ENCODE results near the gene TTC8.

TTC8 gene

DNA sequence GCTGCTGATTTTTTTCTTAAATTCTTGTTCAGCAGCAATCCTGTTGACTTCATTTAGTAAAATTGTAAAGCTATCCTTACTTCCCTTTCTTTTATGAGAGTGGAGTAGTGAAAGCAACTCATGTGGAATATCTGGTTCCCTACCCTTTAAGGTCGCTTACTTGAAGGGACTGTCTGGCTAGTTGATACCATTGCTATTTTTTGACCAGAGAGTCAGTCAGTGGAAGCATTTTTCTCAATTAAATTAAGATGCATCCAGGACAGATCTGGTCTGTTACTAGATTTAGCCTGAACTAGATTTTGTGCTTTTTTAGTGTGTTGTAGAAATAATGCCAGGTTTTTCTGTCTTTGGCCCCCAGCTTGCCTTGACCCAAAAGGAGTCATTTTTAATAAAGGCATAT lies 18.0 kb downstream of the TTC8 start:
- Histone ChIP-seq H3K18ac (ENCODE audit: low read length) (no peak overlapping the region), H2AFZ (ENCODE audit: insufficient read depth, low read length, poor library complexity) (no peak overlapping the region), H3K9me3 (ENCODE audit: insufficient read depth, low read depth, low read length) (no peaks in the 10 kb centered on the region), H3K23ac (ENCODE audit: low read length) (no peak overlapping the region), H3K4me1 (ENCODE audit: control insufficient read depth in 1 of 2, insufficient read depth in 2 of 2, low read length in 2 of 2) (no peaks in the 10 kb centered on the region), H3K14ac (ENCODE audit: low read length) (no peak overlapping the region), H3K79me1 (ENCODE audit: low read length) (no peaks in the 10 kb centered on the region), H4K91ac (ENCODE audit: low read depth, low read length) (no peak overlapping the region), H3K4me3 (ENCODE audit: low read depth, low read length) (no peak overlapping the region), H4K12ac (ENCODE audit: low read depth, low read length) (no peak overlapping the region), H2BK5ac (ENCODE audit: low read depth, low read length, poor library complexity) (no peak overlapping the region), H3K4me2 (ENCODE audit: low read length) (no peak overlapping the region), H3K79me2 (ENCODE audit: control insufficient read depth, insufficient read depth, low read length, poor library complexity) (no peaks in the 10 kb centered on the region), H3K4ac (ENCODE audit: low read depth, low read length) (no peak overlapping the region), H2AK5ac (ENCODE audit: low read length) (no peak overlapping the region), H3K27me3 (ENCODE audit: insufficient read depth, low read length) (no peaks in the 10 kb centered on the region), H3K27ac (ENCODE audit: low read depth, low read length) (no peak overlapping the region), H2BK12ac (ENCODE audit: low read length) (no peak overlapping the region), H3K9ac (ENCODE audit: low read length) (no peak overlapping the region), H4K8ac (ENCODE audit: low read depth, low read length) (no peak overlapping the region), H2BK120ac (ENCODE audit: insufficient read depth, low read length, poor library complexity) (no peak overlapping the region), H3K36me3 (ENCODE audit: control insufficient read depth in 1 of 2, insufficient read depth in 2 of 2, low read length in 2 of 2) (no peaks in the 10 kb centered on the region)
- WGBS (ENCODE audit: extremely low coverage, insufficient coverage, insufficient read length), result no CpG with 5 or more reads among the region's 1 CpG
- DNase-seq, result no peak

DNA sequence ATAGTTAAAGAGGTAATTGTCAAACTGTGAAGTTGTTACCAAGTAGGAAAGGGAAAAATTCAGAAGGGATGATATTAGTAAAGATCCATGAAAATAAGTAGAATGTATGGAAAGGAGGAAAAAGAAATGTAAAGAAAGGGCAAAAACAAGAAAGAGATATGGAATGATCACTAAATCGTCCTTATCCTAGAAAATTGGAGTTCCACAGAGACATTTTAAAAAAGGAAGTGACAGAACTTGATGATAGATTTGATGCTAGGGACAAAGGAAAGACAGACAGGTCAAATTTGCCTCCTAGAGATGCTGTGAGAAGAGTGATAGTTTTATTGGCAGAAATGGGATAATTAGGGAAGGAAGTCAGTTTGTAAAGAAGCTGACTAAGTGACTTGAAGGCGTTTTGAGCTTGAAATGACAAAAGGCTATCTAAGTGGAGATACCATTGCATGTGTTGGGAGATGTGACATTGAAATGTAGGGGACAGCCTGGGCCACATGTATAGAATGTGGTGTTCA lies 20.6 kb downstream of the TTC8 start:
- Histone ChIP-seq H4K91ac (ENCODE audit: low read depth, low read length) (no peak overlapping the region), H2AFZ (ENCODE audit: insufficient read depth, low read length, poor library complexity) (no peak overlapping the region), H3K14ac (ENCODE audit: low read length) (no peak overlapping the region), H3K27me3 (ENCODE audit: insufficient read depth, low read length) (no peaks in the 10 kb centered on the region), H3K4me1 (ENCODE audit: control insufficient read depth in 1 of 2, insufficient read depth in 2 of 2, low read length in 2 of 2) (no peaks in the 10 kb centered on the region), H3K79me2 (ENCODE audit: control insufficient read depth, insufficient read depth, low read length, poor library complexity) (no peaks in the 10 kb centered on the region), H2AK5ac (ENCODE audit: low read length) (no peak overlapping the region), H3K4ac (ENCODE audit: low read depth, low read length) (no peak overlapping the region), H3K79me1 (ENCODE audit: low read length) (no peaks in the 10 kb centered on the region), H2BK5ac (ENCODE audit: low read depth, low read length, poor library complexity) (no peak overlapping the region), H3K4me3 (ENCODE audit: low read depth, low read length) (no peak overlapping the region), H3K23ac (ENCODE audit: low read length) (no peak overlapping the region), H3K4me2 (ENCODE audit: low read length) (no peak overlapping the region), H3K36me3 (ENCODE audit: control insufficient read depth in 1 of 2, insufficient read depth in 2 of 2, low read length in 2 of 2) (no peaks in the 10 kb centered on the region), H3K27ac (ENCODE audit: low read depth, low read length) (no peak overlapping the region), H2BK12ac (ENCODE audit: low read length) (no peak overlapping the region), H3K18ac (ENCODE audit: low read length) (no peak overlapping the region), H4K8ac (ENCODE audit: low read depth, low read length) (no peak overlapping the region), H4K12ac (ENCODE audit: low read depth, low read length) (no peak overlapping the region), H3K9me3 (ENCODE audit: insufficient read depth, low read depth, low read length) (no peaks in the 10 kb centered on the region), H3K9ac (ENCODE audit: low read length) (no peak overlapping the region), H2BK120ac (ENCODE audit: insufficient read depth, low read length, poor library complexity) (no peak overlapping the region)
- no peak for DNase-seq
- no CpG with 5 or more reads among the region's 2 CpGs for WGBS (ENCODE audit: extremely low coverage, insufficient coverage, insufficient read length)

DNA sequence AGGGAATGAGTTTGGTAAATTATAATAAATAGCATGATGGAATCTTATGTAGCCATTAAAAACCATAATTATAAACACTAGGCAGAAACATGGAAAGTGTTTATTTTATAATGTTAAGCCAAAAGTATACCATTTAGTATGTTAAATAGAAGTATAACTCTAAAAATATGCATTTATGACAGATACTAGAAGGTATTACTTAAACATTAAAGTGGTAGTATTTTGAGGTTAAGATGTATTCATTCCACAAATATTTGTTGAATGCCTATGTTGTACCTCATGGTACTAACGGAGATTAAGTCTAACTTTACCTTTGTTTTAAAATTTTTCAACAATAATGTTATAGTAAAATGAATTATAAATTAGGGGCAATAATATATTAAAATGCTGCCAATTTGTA lies 24.1 kb downstream of the TTC8 start:
- Histone ChIP-seq H3K36me3 (ENCODE audit: control insufficient read depth in 1 of 2, insufficient read depth in 2 of 2, low read length in 2 of 2) (no peaks in the 10 kb centered on the region), H4K8ac (ENCODE audit: low read depth, low read length) (no peak overlapping the region), H3K18ac (ENCODE audit: low read length) (no peak overlapping the region), H3K14ac (ENCODE audit: low read length) (no peak overlapping the region), H2BK120ac (ENCODE audit: insufficient read depth, low read length, poor library complexity) (no peak overlapping the region), H3K27me3 (ENCODE audit: insufficient read depth, low read length) (no peaks in the 10 kb centered on the region), H4K12ac (ENCODE audit: low read depth, low read length) (no peak overlapping the region), H3K4me1 (ENCODE audit: control insufficient read depth in 1 of 2, insufficient read depth in 2 of 2, low read length in 2 of 2) (no peaks in the 10 kb centered on the region), H3K9me3 (ENCODE audit: insufficient read depth, low read depth, low read length) (no peaks in the 10 kb centered on the region), H2BK5ac (ENCODE audit: low read depth, low read length, poor library complexity) (no peak overlapping the region), H3K9ac (ENCODE audit: low read length) (no peak overlapping the region), H3K23ac (ENCODE audit: low read length) (no peak overlapping the region), H3K79me2 (ENCODE audit: control insufficient read depth, insufficient read depth, low read length, poor library complexity) (no peaks in the 10 kb centered on the region), H3K4ac (ENCODE audit: low read depth, low read length) (no peak overlapping the region), H3K79me1 (ENCODE audit: low read length) (no peaks in the 10 kb centered on the region), H3K4me2 (ENCODE audit: low read length) (no peak overlapping the region), H2AK5ac (ENCODE audit: low read length) (no peak overlapping the region), H4K91ac (ENCODE audit: low read depth, low read length) (no peak overlapping the region), H2AFZ (ENCODE audit: insufficient read depth, low read length, poor library complexity) (no peak overlapping the region), H3K4me3 (ENCODE audit: low read depth, low read length) (no peak overlapping the region), H2BK12ac (ENCODE audit: low read length) (no peak overlapping the region), H3K27ac (ENCODE audit: low read depth, low read length) (no peak overlapping the region)
- WGBS (ENCODE audit: extremely low coverage, insufficient coverage, insufficient read length), result no CpG with 5 or more reads among the region's 1 CpG
- DNase-seq, result peak in 1 of 2 donors; percentile 19

DNA sequence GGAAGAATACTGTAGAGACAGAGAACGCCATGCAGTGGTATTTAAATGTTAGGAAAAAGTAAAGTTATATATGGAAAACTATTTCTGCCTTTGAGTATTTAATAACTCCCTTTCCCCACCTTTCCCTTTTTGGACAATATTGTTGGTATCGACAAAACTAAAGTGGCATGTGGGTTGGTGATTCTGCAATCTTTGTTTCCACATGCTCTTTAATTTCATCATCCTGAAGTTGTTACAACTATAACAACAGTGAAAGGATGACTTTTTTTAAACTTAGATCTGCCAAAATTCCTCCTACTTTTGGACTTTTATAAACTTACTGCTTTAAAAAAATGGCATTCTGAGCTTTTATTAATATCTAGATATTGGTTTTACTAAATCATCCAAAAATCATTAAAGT lies 25.3 kb downstream of the TTC8 start:
- no peak overlapping the region for H2BK12ac ChIP-seq (ENCODE audit: low read length)
- no CpG with 5 or more reads among the region's 2 CpGs for WGBS (ENCODE audit: extremely low coverage, insufficient coverage, insufficient read length)
- H3K4me1 ChIP-seq (ENCODE audit: control insufficient read depth in 1 of 2, insufficient read depth in 2 of 2, low read length in 2 of 2), result no peaks in the 10 kb centered on the region
- H3K9me3 ChIP-seq (ENCODE audit: insufficient read depth, low read depth, low read length), result no peaks in the 10 kb centered on the region
- no peak overlapping the region for H3K4ac ChIP-seq (ENCODE audit: low read depth, low read length)
- no peak overlapping the region for H2AFZ ChIP-seq (ENCODE audit: insufficient read depth, low read length, poor library complexity)
- no peak overlapping the region for H4K91ac ChIP-seq (ENCODE audit: low read depth, low read length)
- H3K27me3 ChIP-seq (ENCODE audit: insufficient read depth, low read length), result no peaks in the 10 kb centered on the region
- no peaks in the 10 kb centered on the region for H3K79me2 ChIP-seq (ENCODE audit: control insufficient read depth, insufficient read depth, low read length, poor library complexity)
- no peak overlapping the region for H4K8ac ChIP-seq (ENCODE audit: low read depth, low read length)
- H3K36me3 ChIP-seq (ENCODE audit: control insufficient read depth in 1 of 2, insufficient read depth in 2 of 2, low read length in 2 of 2), result no peaks in the 10 kb centered on the region
- H3K18ac ChIP-seq (ENCODE audit: low read length), result no peak overlapping the region
- H3K14ac ChIP-seq (ENCODE audit: low read length), result no peak overlapping the region
- no peak overlapping the region for H3K9ac ChIP-seq (ENCODE audit: low read length)
- H2AK5ac ChIP-seq (ENCODE audit: low read length), result no peak overlapping the region
- no peak overlapping the region for H2BK120ac ChIP-seq (ENCODE audit: insufficient read depth, low read length, poor library complexity)
- DNase-seq, result no peak
- no peak overlapping the region for H2BK5ac ChIP-seq (ENCODE audit: low read depth, low read length, poor library complexity)
- H3K79me1 ChIP-seq (ENCODE audit: low read length), result no peaks in the 10 kb centered on the region
- H3K4me3 ChIP-seq (ENCODE audit: low read depth, low read length), result no peak overlapping the region
- no peak overlapping the region for H3K27ac ChIP-seq (ENCODE audit: low read depth, low read length)
- H4K12ac ChIP-seq (ENCODE audit: low read depth, low read length), result no peak overlapping the region
- no peak overlapping the region for H3K4me2 ChIP-seq (ENCODE audit: low read length)
- H3K23ac ChIP-seq (ENCODE audit: low read length), result no peak overlapping the region

Measured in trophoblast cell (in vitro differentiated cells and primary cell).